Prostate gland (tissue), 2 donors: ENCODE data around the gene CCDC183. TPM values are rescaled to one million over a fixed set of nuclear protein-coding genes. Genes with fewer than 3 reads are reported as not detected.
"Not testable (repeated sequence)": the region's sequence is repeated elsewhere in the genome, so short reads cannot be mapped to it uniquely, and the experiment has no call there.

Source experiments
- DNase-seq: peaks from one replicate; pipeline ENCODE4 v3.0.0-alpha.2; 2019; ENCODE audit warnings: low spot score
- H3K27ac ChIP-seq, 2 donors: fragments of 200-600 bp; sonication (generic); 2 replicates each; pipeline ENCODE4 v1.5.1; 2017 to 2019
- H3K27me3 ChIP-seq: fragments of 200-600 bp; sonication (generic); replicated peaks from 2 replicates; pipeline ENCODE4 v1.5.1; 2019; ENCODE audit not compliant: insufficient read depth
- H3K36me3 ChIP-seq, 2 donors: fragments of 200-600 bp; sonication (generic); 1 replicate in 1 of 2; 2 replicates in 1 of 2; pipeline versions ENCODE4 v1.5.1 to v1.8.1; 2017 to 2019
- H3K4me1 ChIP-seq: fragments of 200-600 bp; sonication (generic); replicated peaks from 2 replicates; pipeline ENCODE4 v1.5.1; 2019
- H3K4me3 ChIP-seq, 2 donors: fragments of 200-600 bp; sonication (generic); 2 replicates each; pipeline ENCODE4 v1.5.1; 2017 to 2019
- H3K9me3 ChIP-seq: fragments of 200-600 bp; sonication (generic); 2 replicates; pipeline ENCODE4 v1.5.1; 2017
- CTCF ChIP-seq, 4 experiments: fragments of 200-600 bp in 2 of 4; fragments of 450-650 bp in 2 of 4; sonication (generic) in 2 of 4; IDR thresholded peaks; 1 replicate in 3 of 4; 2 replicates in 1 of 4; pipeline ENCODE4 v1.5.1; 2016 to 2019; ENCODE audit warnings: antibody characterized with exemption in 4 of 4, mild to moderate bottlenecking in 2 of 4, moderate library complexity in 2 of 4
- POLR2A ChIP-seq: fragments of 450-650 bp; IDR thresholded peaks from one replicate; pipeline ENCODE4 v1.6.1; 2016; ENCODE audit warnings: antibody characterized with exemption, mild to moderate bottlenecking
- POLR2AphosphoS5 ChIP-seq: sonication (generic); formaldehyde crosslinking; IDR thresholded peaks from one replicate; pipeline ENCODE4 v1.6.1; 2017; ENCODE audit warnings: antibody characterized with exemption
- WGBS: methylation state at CpG from one replicate; pipeline ENCODE4 v1.1.5; 2018; 5-methylcytosine and 5-hydroxymethylcytosine counted together
- intact Hi-C: fragments of 100-400 bp; cut with DNase I; formaldehyde crosslinking; loops from one replicate; pipeline ENCODE4 v1.14.2; 2022
- total RNA-seq, 2 donors: library from RNA; depleted of rRNA; stranded (reverse); fragments of >200 nt; gene quantifications; one replicate each; pipeline ENCODE4 v1.1.0, GENCODE V29; 2016

CCDC183 gene
- total RNA-seq, 2 donors from 2014 or later, result 9.5 to 45.0 TPM

- Histone ChIP-seq H3K4me3 (peak overlapping the region; percentile 27 to 44), H3K36me3 (no peaks in the 10 kb centered on the region), H3K4me1 (peaks cover 24% of the 10 kb centered on the region), H3K27me3 (no peaks in the 10 kb centered on the region), H3K9me3 (no peaks in the 10 kb centered on the region), H3K27ac (peak overlapping the region; percentile 87 to 93)
- intact Hi-C loops, result no loop called here
- TF ChIP-seq CTCF (IDR thresholded peaks at IDR 0.05) (no peak), POLR2AphosphoS5 (peak; percentile 81), POLR2A (no peak)
- 26% methylated on average over 28 of the region's 35 CpGs for WGBS
- DNase-seq, result peak; percentile 82
Measured at GRCh38 chr9:136799079-136799853, 3.1 kb downstream of the CCDC183 start.

GRCh38 chr9:136799854-136800657 lies 3.9 kb downstream of the CCDC183 start:
- intact Hi-C loops, result no loop called here
- Histone ChIP-seq H3K9me3 (no peaks in the 10 kb centered on the region), H3K27ac (peak overlapping the region; percentile 87 to 93), H3K4me1 (peaks cover 25% of the 10 kb centered on the region), H3K36me3 (no peaks in the 10 kb centered on the region), H3K4me3 (peak overlapping the region; percentile 27 to 44), H3K27me3 (no peaks in the 10 kb centered on the region)
- TF ChIP-seq POLR2A, result peak; percentile 41
- TF ChIP-seq POLR2AphosphoS5, result peak; percentile 38
- TF ChIP-seq CTCF (IDR thresholded peaks at IDR 0.05), result peak in 1 of 4 experiments; percentile 19
- peak; percentile 93 for DNase-seq
- WGBS, result under 1% methylated on average over 54 of the region's 63 CpGs

- WGBS, result 74% methylated on average over 5 of the region's 6 CpGs
- DNase-seq, result no peak
- H3K36me3 ChIP-seq, result no peaks in the 10 kb centered on the region
- no peak for TF ChIP-seq CTCF (IDR thresholded peaks at IDR 0.05)
- TF ChIP-seq POLR2AphosphoS5, result no peak
- no peak for TF ChIP-seq POLR2A
- no peaks in the 10 kb centered on the region for H3K27me3 ChIP-seq
- peaks cover 18% of the 10 kb centered on the region for H3K4me1 ChIP-seq
- H3K9me3 ChIP-seq, result no peaks in the 10 kb centered on the region
- H3K27ac ChIP-seq, result no peak overlapping the region
- intact Hi-C loops, result no loop called here
- no peak overlapping the region for H3K4me3 ChIP-seq
Measured at GRCh38 chr9:136802321-136802720, 6.2 kb downstream of the CCDC183 start.

GRCh38 chr9:136803009-136803550 lies 6.9 kb downstream of the CCDC183 start:
- H3K4me3 ChIP-seq, DNase-seq, intact Hi-C loops, H3K9me3 ChIP-seq, H3K27me3 ChIP-seq, H3K36me3 ChIP-seq: not testable (repeated sequence)
- peak overlapping the region in 1 of 2 donors; percentile 74 for H3K27ac ChIP-seq
- WGBS, result 89% methylated on average over 9 of the region's 9 CpGs
- H3K4me1 ChIP-seq, result peaks cover 13% of the 10 kb centered on the region
